Measurements from ENCODE around the gene GCNT3. TPM values are rescaled to one million over a fixed set of nuclear protein-coding genes. Genes with fewer than 3 reads are reported as not detected.

GCNT3 gene
- total and polyA plus RNA-seq, 2 of the 8 experiments (the other 6 are each of a cell fraction or from before 2014, with no cell fraction given), result not detected

DNA sequence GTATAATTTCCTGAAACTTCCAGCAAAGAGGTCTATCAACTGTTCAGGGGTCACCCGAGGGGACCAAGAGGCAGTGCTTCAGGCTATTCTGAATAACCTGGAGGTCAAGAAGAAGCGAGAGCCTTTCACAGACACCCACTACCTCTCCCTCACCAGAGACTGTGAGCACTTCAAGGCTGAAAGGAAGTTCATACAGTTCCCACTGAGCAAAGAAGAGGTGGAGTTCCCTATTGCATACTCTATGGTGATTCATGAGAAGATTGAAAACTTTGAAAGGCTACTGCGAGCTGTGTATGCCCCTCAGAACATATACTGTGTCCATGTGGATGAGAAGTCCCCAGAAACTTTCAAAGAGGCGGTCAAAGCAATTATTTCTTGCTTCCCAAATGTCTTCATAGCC, 6.8 kb downstream of the GCNT3 start (continued):
- TF ChIP-seq SIN3A (conservative IDR thresholded peaks at IDR 0.05 in 1 of 2, IDR thresholded peaks at IDR 0.05 in 1 of 2; ENCODE audit: low read depth in 1 of 2, low read length in 2 of 2) (no peak), SP4 (IDR thresholded peaks at IDR 0.05; ENCODE audit: low read length) (no peak), HDAC2 (IDR thresholded peaks at IDR 0.05; ENCODE audit: borderline replicate concordance in 1 of 2, low read depth in 2 of 2, low read length in 2 of 2) (no peak)
- TF ChIP-seq, protein P1, sequence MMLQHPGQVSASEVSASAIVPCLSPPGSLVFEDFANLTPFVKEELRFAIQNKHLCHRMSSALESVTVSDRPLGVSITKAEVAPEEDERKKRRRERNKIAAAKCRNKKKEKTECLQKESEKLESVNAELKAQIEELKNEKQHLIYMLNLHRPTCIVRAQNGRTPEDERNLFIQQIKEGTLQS (IDR thresholded peaks at IDR 0.05; ENCODE audit: insufficient read depth, low read depth, low read length), result no peak
